ENCODE results near the gene DNLZ. TPM values are rescaled to one million over a fixed set of nuclear protein-coding genes. Genes with fewer than 3 reads are reported as not detected.

DNLZ gene
- total RNA-seq, 2 experiments from 2014 or later, result 16.8 to 21.2 TPM

DNA sequence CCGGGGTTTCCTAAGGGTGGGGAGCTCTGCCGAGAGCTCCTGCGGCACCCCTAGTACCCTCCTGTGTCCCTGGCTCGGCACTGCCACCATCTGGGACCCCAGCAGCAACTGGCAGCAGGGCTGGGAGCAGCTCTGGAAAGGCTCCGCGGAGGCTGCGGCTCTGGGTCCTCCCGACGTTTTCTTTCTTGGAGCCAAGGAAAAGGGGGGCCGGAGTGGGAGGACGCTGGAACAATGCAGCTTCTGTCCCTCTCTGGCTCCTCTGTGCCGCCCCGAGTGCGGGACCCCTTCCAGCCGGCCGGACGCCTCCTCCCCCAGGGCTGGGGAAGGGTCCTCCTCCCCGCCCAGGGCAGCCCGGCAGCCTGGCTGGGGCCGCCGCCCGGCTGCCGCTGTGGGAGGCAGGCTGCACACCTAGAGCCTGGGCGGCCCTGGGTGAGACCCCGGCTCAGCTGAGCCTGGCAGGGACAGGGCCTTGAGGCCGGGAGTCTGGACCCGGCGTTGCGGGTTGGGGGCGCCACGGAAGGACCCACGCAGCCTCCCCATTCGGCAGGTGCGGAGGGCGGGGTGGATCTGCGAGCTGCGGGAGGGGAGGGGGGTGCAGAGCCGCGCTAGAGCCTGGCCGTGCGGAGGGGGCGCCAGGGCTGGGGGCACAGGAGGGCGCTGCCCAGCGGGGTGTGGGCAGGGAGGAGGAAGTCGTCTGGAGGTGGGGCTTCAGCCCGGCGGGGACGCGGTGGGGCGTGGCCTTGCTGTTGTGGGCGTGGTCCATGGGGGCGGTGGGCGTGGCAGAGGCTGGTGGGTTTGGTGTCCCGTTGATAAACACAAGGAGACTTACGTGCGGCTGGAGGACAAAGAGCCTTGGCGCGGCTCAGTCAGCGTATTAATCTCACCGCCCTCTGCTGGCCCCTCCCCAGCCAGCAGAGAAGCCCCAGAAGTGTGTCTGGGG, 21.1 kb downstream of the DNLZ start:
- no peaks in the 10 kb centered on the region for H4K20me1 ChIP-seq (ENCODE audit: insufficient read depth, low read length)
- no peaks in the 10 kb centered on the region for H3K36me3 ChIP-seq (ENCODE audit: insufficient read depth, low read length)
- peak overlapping the region; percentile 54 for H3K4me2 ChIP-seq (ENCODE audit: low read length)
- ChIA-PET CTCF (ENCODE audit: unreplicated experiment) (no interaction called here), POLR2A (no interaction called here)
- H3K27ac ChIP-seq (ENCODE audit: low read depth, low read length, poor library complexity, severe bottlenecking), result no peak overlapping the region
- DNase-seq (ENCODE audit: low spot score), result peak; percentile 82
- H3K9me3 ChIP-seq (ENCODE audit: low read length), result no peaks in the 10 kb centered on the region
- no peaks in the 10 kb centered on the region for H3K9me2 ChIP-seq (ENCODE audit: insufficient read depth, low read length)
- H2AFZ ChIP-seq (ENCODE audit: low read length), result no peak overlapping the region
- no TSS peak for BruUV-seq (replicated peaks)
- peak overlapping the region; percentile 52 for H3K4me3 ChIP-seq (ENCODE audit: low read depth, low read length, poor library complexity, severe bottlenecking)
- no peaks in the 10 kb centered on the region for H3K4me1 ChIP-seq (ENCODE audit: insufficient read depth, low read length, poor library complexity, severe bottlenecking)
- TF ChIP-seq, protein P1, sequence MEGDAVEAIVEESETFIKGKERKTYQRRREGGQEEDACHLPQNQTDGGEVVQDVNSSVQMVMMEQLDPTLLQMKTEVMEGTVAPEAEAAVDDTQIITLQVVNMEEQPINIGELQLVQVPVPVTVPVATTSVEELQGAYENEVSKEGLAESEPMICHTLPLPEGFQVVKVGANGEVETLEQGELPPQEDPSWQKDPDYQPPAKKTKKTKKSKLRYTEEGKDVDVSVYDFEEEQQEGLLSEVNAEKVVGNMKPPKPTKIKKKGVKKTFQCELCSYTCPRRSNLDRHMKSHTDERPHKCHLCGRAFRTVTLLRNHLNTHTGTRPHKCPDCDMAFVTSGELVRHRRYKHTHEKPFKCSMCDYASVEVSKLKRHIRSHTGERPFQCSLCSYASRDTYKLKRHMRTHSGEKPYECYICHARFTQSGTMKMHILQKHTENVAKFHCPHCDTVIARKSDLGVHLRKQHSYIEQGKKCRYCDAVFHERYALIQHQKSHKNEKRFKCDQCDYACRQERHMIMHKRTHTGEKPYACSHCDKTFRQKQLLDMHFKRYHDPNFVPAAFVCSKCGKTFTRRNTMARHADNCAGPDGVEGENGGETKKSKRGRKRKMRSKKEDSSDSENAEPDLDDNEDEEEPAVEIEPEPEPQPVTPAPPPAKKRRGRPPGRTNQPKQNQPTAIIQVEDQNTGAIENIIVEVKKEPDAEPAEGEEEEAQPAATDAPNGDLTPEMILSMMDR (conservative IDR thresholded peaks at IDR 0.05; ENCODE audit: low read length), result 0 out of 2 replicates have a peak, but pooled peaks have one; percentile 21
- no peak for TF ChIP-seq EZH2phosphoT487 (IDR thresholded peaks at IDR 0.05; ENCODE audit: borderline replicate concordance, low read depth, low read length)
- intact Hi-C loops (cut with micrococcal nuclease; ENCODE audit: unreplicated experiment), result no loop called here
- H3K79me2 ChIP-seq (ENCODE audit: insufficient read depth, low read depth, low read length), result no peaks in the 10 kb centered on the region

DNA sequence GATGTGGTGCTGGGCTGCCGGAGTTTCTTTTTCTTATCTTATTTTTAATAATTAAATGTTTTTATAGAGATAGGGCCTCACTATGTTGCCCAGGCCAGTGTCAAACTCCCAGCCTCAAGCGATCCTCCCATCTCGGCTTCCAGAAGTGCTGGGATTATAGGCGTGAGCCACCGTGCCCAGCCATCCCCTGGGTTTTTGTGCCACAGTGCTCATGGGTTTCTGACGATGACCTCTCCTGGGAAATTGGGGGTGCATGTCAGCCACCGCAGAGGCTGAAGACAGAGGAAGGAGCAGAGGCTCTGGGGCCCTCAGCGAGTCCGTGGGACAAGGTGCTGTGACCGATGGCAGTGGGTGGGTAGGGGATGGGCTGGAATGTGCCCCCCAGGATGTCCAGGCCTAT, 21.8 kb downstream of the DNLZ start:
- Histone ChIP-seq H3K4me1 (ENCODE audit: insufficient read depth, low read length, poor library complexity, severe bottlenecking) (no peaks in the 10 kb centered on the region), H4K20me1 (ENCODE audit: insufficient read depth, low read length) (no peaks in the 10 kb centered on the region), H3K4me3 (ENCODE audit: low read depth, low read length, poor library complexity, severe bottlenecking) (no peak overlapping the region), H3K4me2 (ENCODE audit: low read length) (no peak overlapping the region), H3K9me3 (ENCODE audit: low read length) (no peaks in the 10 kb centered on the region), H3K27ac (ENCODE audit: low read depth, low read length, poor library complexity, severe bottlenecking) (no peak overlapping the region), H2AFZ (ENCODE audit: low read length) (no peak overlapping the region), H3K79me2 (ENCODE audit: insufficient read depth, low read depth, low read length) (no peaks in the 10 kb centered on the region), H3K9me2 (ENCODE audit: insufficient read depth, low read length) (no peaks in the 10 kb centered on the region), H3K36me3 (ENCODE audit: insufficient read depth, low read length) (no peaks in the 10 kb centered on the region)
- CTCF ChIA-PET (ENCODE audit: unreplicated experiment), result no interaction called here
- intact Hi-C loops (cut with micrococcal nuclease; ENCODE audit: unreplicated experiment), result no loop called here
- no peak for DNase-seq (ENCODE audit: low spot score)
- no TSS peak for BruUV-seq (replicated peaks)
- POLR2A ChIA-PET, result no interaction called here
- no peak for TF ChIP-seq EZH2phosphoT487 (IDR thresholded peaks at IDR 0.05; ENCODE audit: borderline replicate concordance, low read depth, low read length)
- TF ChIP-seq, protein P1 (conservative IDR thresholded peaks at IDR 0.05; ENCODE audit: low read length), result no peak

DNA sequence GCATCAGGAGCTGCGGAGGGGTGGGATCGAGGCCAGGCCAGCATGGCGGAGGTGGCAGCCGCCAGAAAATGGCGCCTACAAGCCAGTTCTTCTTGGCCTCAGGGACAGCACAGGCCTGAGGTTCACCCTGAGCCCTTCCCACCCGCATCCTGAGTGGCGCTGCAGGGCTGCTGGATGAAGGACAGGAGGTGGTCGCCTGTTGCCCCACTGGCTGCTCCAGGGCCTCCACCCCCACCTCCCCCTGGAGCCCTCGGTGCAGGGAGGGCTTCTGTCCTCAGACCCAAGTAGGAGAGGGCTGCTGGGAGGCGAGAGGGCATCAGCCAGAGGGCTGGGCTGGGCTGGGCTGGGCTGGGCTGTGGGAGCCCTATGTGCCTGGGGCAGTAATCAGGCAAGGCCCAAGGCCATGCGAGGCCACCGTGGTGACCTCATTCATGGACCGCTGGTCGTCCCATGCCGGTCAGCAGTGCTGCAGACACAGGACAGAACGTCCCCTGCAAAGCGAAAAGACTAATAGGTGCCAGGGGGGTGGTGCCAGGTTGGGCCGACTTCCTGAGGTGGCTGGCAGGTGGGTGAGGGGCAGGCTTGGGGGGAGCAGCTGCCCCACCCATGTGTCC, 22.4 kb downstream of the DNLZ start:
- no TSS peak for BruUV-seq (replicated peaks)
- intact Hi-C loops (cut with micrococcal nuclease; ENCODE audit: unreplicated experiment), result no loop called here
- H3K9me2 ChIP-seq (ENCODE audit: insufficient read depth, low read length), result no peaks in the 10 kb centered on the region
- TF ChIP-seq, protein P1 (conservative IDR thresholded peaks at IDR 0.05; ENCODE audit: low read length), result no peak
- ChIA-PET CTCF (ENCODE audit: unreplicated experiment) (no interaction called here), POLR2A (no interaction called here)
- no peaks in the 10 kb centered on the region for H4K20me1 ChIP-seq (ENCODE audit: insufficient read depth, low read length)
- no peaks in the 10 kb centered on the region for H3K4me1 ChIP-seq (ENCODE audit: insufficient read depth, low read length, poor library complexity, severe bottlenecking)
- no peak for DNase-seq (ENCODE audit: low spot score)
- no peaks in the 10 kb centered on the region for H3K36me3 ChIP-seq (ENCODE audit: insufficient read depth, low read length)
- no peaks in the 10 kb centered on the region for H3K9me3 ChIP-seq (ENCODE audit: low read length)
- no peak overlapping the region for H3K27ac ChIP-seq (ENCODE audit: low read depth, low read length, poor library complexity, severe bottlenecking)
- no peak overlapping the region for H3K4me2 ChIP-seq (ENCODE audit: low read length)
- H3K4me3 ChIP-seq (ENCODE audit: low read depth, low read length, poor library complexity, severe bottlenecking), result no peak overlapping the region
- no peaks in the 10 kb centered on the region for H3K79me2 ChIP-seq (ENCODE audit: insufficient read depth, low read depth, low read length)
- H2AFZ ChIP-seq (ENCODE audit: low read length), result no peak overlapping the region
